T-helper 1 cell treated with Interleukin-12 subunit alpha and Interleukin-12 subunit beta and Interleukin-4 antibody, amounts not matched to agents 30 μg/mL and 1 μg/mL, for 36 hours (primary cell): Measurements from ENCODE around the gene SOCS3.
"Not testable (repeated sequence)": the region's sequence is repeated elsewhere in the genome, so short reads cannot be mapped to it uniquely, and the experiment has no call there.

ENCODE experiments used
- H3K27ac Mint-ChIP-seq: one replicate; pipeline ENCODE4 v1.8.0; 2021; ENCODE audit warnings: mild to moderate bottlenecking, mixed read lengths
- H3K27me3 Mint-ChIP-seq: one replicate; pipeline ENCODE4 v1.8.0; 2021; ENCODE audit warnings: low read depth, mixed read lengths
- H3K36me3 Mint-ChIP-seq: one replicate; pipeline ENCODE4 v1.8.0; 2021; ENCODE audit warnings: low read depth, mixed read lengths
- H3K4me1 Mint-ChIP-seq: one replicate; pipeline ENCODE4 v1.8.0; 2021; ENCODE audit warnings: low read depth, mixed read lengths
- H3K4me3 Mint-ChIP-seq: one replicate; pipeline ENCODE4 v1.8.0; 2021; ENCODE audit warnings: mild to moderate bottlenecking, moderate library complexity, mixed read lengths
- H3K9me3 Mint-ChIP-seq: one replicate; pipeline ENCODE4 v1.8.0; 2021; ENCODE audit warnings: mixed read lengths

The SOCS3 gene

GRCh38 chr17:78309659-78310255 lies 50.1 kb downstream of the SOCS3 start:
- Mint-ChIP-seq H3K9me3 (peaks cover 11% of the 10 kb centered on the region), H3K4me1 (peaks cover 23% of the 10 kb centered on the region)
- not testable (repeated sequence) for H3K4me3 Mint-ChIP-seq, H3K27ac Mint-ChIP-seq, H3K27me3 Mint-ChIP-seq, H3K36me3 Mint-ChIP-seq

GRCh38 chr17:78307887-78308638 lies 51.8 kb downstream of the SOCS3 start:
- Mint-ChIP-seq H3K4me3 (no peak overlapping the region), H3K9me3 (peaks cover 11% of the 10 kb centered on the region), H3K36me3 (peaks cover 4% of the 10 kb centered on the region), H3K4me1 (peaks cover 13% of the 10 kb centered on the region), H3K27ac (no peak overlapping the region), H3K27me3 (peaks cover 4% of the 10 kb centered on the region)

- no peak overlapping the region for H3K4me3 Mint-ChIP-seq
- peaks cover 11% of the 10 kb centered on the region for H3K9me3 Mint-ChIP-seq
- H3K36me3 Mint-ChIP-seq: peaks cover 4% of the 10 kb centered on the region
- H3K4me1 Mint-ChIP-seq: peaks cover 4% of the 10 kb centered on the region
- peaks cover 4% of the 10 kb centered on the region for H3K27me3 Mint-ChIP-seq
- no peak overlapping the region for H3K27ac Mint-ChIP-seq
Observed at GRCh38 chr17:78306913-78307312, 53.0 kb downstream of the SOCS3 start.
